Endothelial cell of umbilical vein (primary cell): ENCODE results near the gene RETREG2. TPM values are rescaled to one million over a fixed set of nuclear protein-coding genes. Genes with fewer than 3 reads are reported as not detected.

ENCODE experiments used
- BruUV-seq: library from RNA; stranded (reverse); fragments of 400-500 nt; replicated peaks from 2 replicates; lab custom pipeline; 2021; lab: Mats Ljungman, UMichigan
- CTCF ChIA-PET: fragments of 300-600, 350-600 bp; sonication (Branson Sonifier 250); formaldehyde crosslinking; loops from one replicate; lab custom pipeline; 2021; ENCODE audit warnings: antibody characterized with exemption, inconsistent platforms; lab: Charles Lee
- POLR2A ChIA-PET: fragments of 300-600, 350-600 bp; sonication (Branson Sonifier 250); formaldehyde crosslinking; loops from one replicate; lab custom pipeline; 2021; ENCODE audit warnings: antibody characterized with exemption, inconsistent platforms; lab: Charles Lee
- DNase-seq: peaks from one replicate; pipeline ENCODE4 v3.0.0-alpha.2; 2011; ENCODE audit warnings: low read depth, low spot score
- FAIRE-seq: peaks from 2 replicates; lab custom pipeline; 2011; peaks lifted over from hg19 to GRCh38; lab: Jason Lieb, UNC
- H2AFZ ChIP-seq: 2 replicates; pipeline ENCODE4 v1.6.0; 2012; ENCODE audit warnings: low read depth, low read length, control low read depth, inconsistent platforms
- H3K27ac ChIP-seq: 2 replicates; pipeline ENCODE4 v1.5.1; 2011; ENCODE audit warnings: low read depth, mild to moderate bottlenecking, control low read depth, low read length, moderate library complexity; ENCODE audit not compliant: insufficient read depth
- H3K27me3 ChIP-seq, 2 experiments: 2 replicates each; pipeline versions ENCODE4 v1.6.0 to v1.6.1; 2011; ENCODE audit warnings: low read length in 2 of 2, mixed read lengths in 1 of 2; ENCODE audit not compliant: control insufficient read depth in 2 of 2, insufficient read depth in 2 of 2
- H3K36me3 ChIP-seq, 2 experiments: 2 replicates in 1 of 2; 3 replicates in 1 of 2; pipeline ENCODE4 v1.5.1; 2011; ENCODE audit warnings: low read length in 2 of 2, mild to moderate bottlenecking in 1 of 2, moderate library complexity in 1 of 2; ENCODE audit not compliant: control insufficient read depth in 2 of 2, insufficient read depth in 2 of 2; ENCODE audit errors: extremely low read depth in 1 of 2
- H3K4me1 ChIP-seq: 3 replicates; pipeline ENCODE4 v1.5.1; 2011; ENCODE audit warnings: mild to moderate bottlenecking, low read length; ENCODE audit not compliant: control insufficient read depth, insufficient read depth; ENCODE audit errors: extremely low read depth
- H3K4me2 ChIP-seq: 2 replicates; pipeline ENCODE4 v1.6.1; 2011; ENCODE audit warnings: low read length, control low read depth, mixed read lengths; ENCODE audit not compliant: insufficient read depth
- H3K4me3 ChIP-seq, 3 experiments: fragments of 200-600 bp in 1 of 3; sonication (generic), shearing (Covaris generic) in 1 of 3; replicated peaks in 1 of 3; 2 replicates each; pipeline ENCODE4 v1.5.1; 2011 to 2016; ENCODE audit warnings: control low read depth in 3 of 3, low read length in 3 of 3, mild to moderate bottlenecking in 2 of 3, inconsistent platforms in 1 of 3, low read depth in 1 of 3, moderate library complexity in 1 of 3; ENCODE audit not compliant: insufficient read depth in 1 of 3
- H3K79me2 ChIP-seq: 2 replicates; pipeline ENCODE4 v1.6.0; 2012; ENCODE audit warnings: low read length, inconsistent platforms; ENCODE audit not compliant: control insufficient read depth, insufficient read depth
- H3K9ac ChIP-seq: replicated peaks from 2 replicates; pipeline ENCODE3; 2011; ENCODE audit warnings: low read length, control low read depth; ENCODE audit not compliant: insufficient read depth; ENCODE audit errors: extremely low read depth
- H3K9me1 ChIP-seq: replicated peaks from 3 replicates; pipeline ENCODE4 v1.6.0; 2011; ENCODE audit warnings: mild to moderate bottlenecking, low read length; ENCODE audit not compliant: control insufficient read depth, insufficient read depth; ENCODE audit errors: extremely low read depth
- H3K9me3 ChIP-seq: replicated peaks from 2 replicates; pipeline ENCODE4 v1.5.1; 2012; ENCODE audit warnings: low read length, inconsistent platforms; ENCODE audit not compliant: control insufficient read depth, insufficient read depth
- H4K20me1 ChIP-seq: replicated peaks from 2 replicates; pipeline ENCODE3; 2011; ENCODE audit warnings: mild to moderate bottlenecking, low read length; ENCODE audit not compliant: control insufficient read depth, insufficient read depth; ENCODE audit errors: extremely low read depth
- CTCF ChIP-seq, 2 donors: IDR thresholded peaks; 1 replicate in 1 of 2; 2 replicates in 1 of 2; pipeline ENCODE4 v1.5.1; 2011; ENCODE audit warnings: low read length in 2 of 2, mild to moderate bottlenecking in 2 of 2, moderate library complexity in 2 of 2, control low read depth in 1 of 2, inconsistent platforms in 1 of 2, low read depth in 1 of 2; ENCODE audit not compliant: insufficient read depth in 1 of 2; ENCODE audit errors: extremely low read depth in 1 of 2
- EZH2 ChIP-seq: IDR thresholded peaks from 2 replicates; pipeline ENCODE4 v1.6.1; 2012; ENCODE audit warnings: borderline replicate concordance, low read depth, mild to moderate bottlenecking, moderate library complexity, low read length, inconsistent platforms; ENCODE audit not compliant: severe bottlenecking
- FOS ChIP-seq: IDR thresholded peaks from 2 replicates; pipeline ENCODE4 v1.6.1; 2011; ENCODE audit warnings: mild to moderate bottlenecking, low read length, moderate library complexity, borderline replicate concordance; ENCODE audit not compliant: insufficient read depth
- GATA2 ChIP-seq: IDR thresholded peaks from 2 replicates; pipeline ENCODE4 v1.7.0; 2011; ENCODE audit warnings: low read depth, mild to moderate bottlenecking, moderate library complexity, mixed read lengths, low read length; ENCODE audit not compliant: insufficient read length, insufficient read depth
- JUN ChIP-seq: IDR thresholded peaks from 2 replicates; pipeline ENCODE4 v1.6.1; 2011; ENCODE audit warnings: borderline replicate concordance, low read depth; ENCODE audit not compliant: insufficient read length, insufficient read depth
- MYC ChIP-seq: IDR thresholded peaks from one replicate; pipeline ENCODE4 v1.6.1; 2011; ENCODE audit warnings: mild to moderate bottlenecking, low read depth, low read length
- POLR2A ChIP-seq: IDR thresholded peaks from 2 replicates; pipeline ENCODE4 v1.6.1; 2012; ENCODE audit warnings: low read depth, mild to moderate bottlenecking, control low read depth, low read length
- POLR2AphosphoS5 ChIP-seq: IDR thresholded peaks from 2 replicates; pipeline ENCODE4 v1.6.1; 2012; ENCODE audit warnings: low read depth, mild to moderate bottlenecking, control low read depth, low read length, moderate library complexity; ENCODE audit not compliant: insufficient read depth
- dilution Hi-C: fragments of 300-500 bp; cut with MboI; formaldehyde crosslinking; loops from one replicate; pipeline ENCODE4 v1.15.0; 2019; ENCODE audit warnings: low sequenced_read_pairs; ENCODE audit not compliant: extremely low pct_ligation_motif_present
- intact Hi-C: fragments of 100-400 bp; cut with micrococcal nuclease; formaldehyde crosslinking; loops from one replicate; pipeline ENCODE4 v1.10.0; 2022
- polyA plus RNA-seq, 4 experiments: library from polyadenylated mRNA; depleted of rRNA in 3 of 4; stranded (reverse) in 3 of 4; unstranded in 1 of 4; fragments of >200 nt; gene quantifications; 2 replicates each; pipeline versions ENCODE4 v1.2.1 to v1.2.3, GENCODE V29; 2011 to 2012; ENCODE audit warnings: missing spikeins in 1 of 4
- total RNA-seq: library from RNA; stranded (reverse); gene quantifications from 2 replicates; pipeline ENCODE4 v1.2.3, GENCODE V29; 2021
- TF ChIP-seq, protein P1 (sequence below): IDR thresholded peaks from 2 replicates; pipeline ENCODE4 v1.6.1; 2011; ENCODE audit not compliant: insufficient read depth, insufficient read length

Gene RETREG2
- total and polyA plus RNA-seq, 2 donors (not counting 3 experiments of a cell fraction or from before 2014, with no cell fraction given) = 59.5 to 76.1 TPM

GRCh38 chr2:219213486-219214071, 35.5 kb downstream of the RETREG2 start:
- peaks cover 3 to 13% of the 10 kb centered on the region in 2 experiments for H3K36me3 ChIP-seq
- H3K4me1 ChIP-seq = peaks cover 8% of the 10 kb centered on the region
- no peak for FAIRE-seq
- TF ChIP-seq EZH2 (no peak), CTCF (IDR thresholded peaks at IDR 0.05; ENCODE audit: extremely low read depth in 1 of 2, insufficient read depth in 1 of 2, low read depth in 1 of 2, low read length in 2 of 2) (no peak), POLR2AphosphoS5 (no peak), POLR2A (no peak), GATA2 (no peak), MYC (no peak), JUN (no peak), FOS (no peak)
- TF ChIP-seq, protein P1, sequence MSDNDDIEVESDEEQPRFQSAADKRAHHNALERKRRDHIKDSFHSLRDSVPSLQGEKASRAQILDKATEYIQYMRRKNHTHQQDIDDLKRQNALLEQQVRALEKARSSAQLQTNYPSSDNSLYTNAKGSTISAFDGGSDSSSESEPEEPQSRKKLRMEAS = no peak
- dilution Hi-C loops = no loop called here
- no peaks in the 10 kb centered on the region for H4K20me1 ChIP-seq
- BruUV-seq = no TSS peak
- POLR2A ChIA-PET = no interaction called here
- no peak overlapping the region for H3K9ac ChIP-seq
- no peaks in the 10 kb centered on the region for H3K9me3 ChIP-seq
- H3K27ac ChIP-seq = no peak overlapping the region
- intact Hi-C loops = no loop called here
- CTCF ChIA-PET = interaction anchor here (1.4 kb wide), 1 partner anchor 184 kb away, joined by 3 read pairs; no protein-coding TSS in a partner anchor
- H2AFZ ChIP-seq = no peak overlapping the region
- H3K9me1 ChIP-seq = no peaks in the 10 kb centered on the region
- no peak overlapping the region for H3K4me3 ChIP-seq
- no peak overlapping the region for H3K4me2 ChIP-seq
- no peak for DNase-seq
- H3K27me3 ChIP-seq = no peaks in the 10 kb centered on the region
- no peaks in the 10 kb centered on the region for H3K79me2 ChIP-seq
